Panc1 (cell line): ENCODE data around the gene ESF1. TPM values are rescaled to one million over a fixed set of nuclear protein-coding genes. Genes with fewer than 3 reads are reported as not detected.

Experiments
- ATAC-seq: fragments of 200-7000 bp; cut with Tn5 transposase; 2 replicates; pipeline ENCODE4 v1.9.1; 2020; ENCODE audit warnings: mild to moderate bottlenecking, moderate library complexity
- BruUV-seq: library from RNA; stranded (reverse); fragments of 400-500 nt; replicated peaks from 2 replicates; lab custom pipeline; 2021; lab: Mats Ljungman, UMichigan
- CTCF ChIA-PET: fragments of 300-600 bp; sonication (Branson Sonifier 250); formaldehyde crosslinking; loops from one replicate; lab custom pipeline; 2022; ENCODE audit warnings: antibody characterized with exemption; lab: Charles Lee
- POLR2A ChIA-PET: fragments of 300-600 bp; sonication (Branson Sonifier 250); formaldehyde crosslinking; loops from one replicate; lab custom pipeline; 2022; ENCODE audit warnings: antibody characterized with exemption; lab: Charles Lee
- DNase-seq: peaks from one replicate; pipeline ENCODE4 v3.0.0-alpha.2; 2010; ENCODE audit warnings: low read depth, low spot score
- H3K27ac ChIP-seq: 2 replicates; pipeline ENCODE4 v1.5.1; 2011; ENCODE audit warnings: mild to moderate bottlenecking, low read length, inconsistent platforms
- H3K27me3 ChIP-seq: fragments of 200-500 bp; sonication (Bioruptor generic); 2 replicates; pipeline ENCODE4 v1.6.0; 2014; ENCODE audit warnings: low read length, inconsistent platforms; ENCODE audit not compliant: control insufficient read depth, insufficient read depth
- H3K36me3 ChIP-seq: fragments of 200-500 bp; sonication (Bioruptor generic); 2 replicates; pipeline ENCODE4 v1.5.1; 2014; ENCODE audit warnings: inconsistent platforms, mild to moderate bottlenecking, low read length, moderate library complexity; ENCODE audit not compliant: control insufficient read depth, insufficient read depth
- H3K4me1 ChIP-seq: 2 replicates; pipeline ENCODE4 v1.5.1; 2011; ENCODE audit warnings: inconsistent platforms, mild to moderate bottlenecking, low read length, moderate library complexity; ENCODE audit not compliant: control insufficient read depth, insufficient read depth
- H3K4me3 ChIP-seq, 2 experiments: 2 replicates each; pipeline ENCODE4 v1.5.1; 2011 to 2012; ENCODE audit warnings: low read depth in 2 of 2, low read length in 2 of 2, mild to moderate bottlenecking in 2 of 2, inconsistent platforms in 1 of 2, moderate library complexity in 1 of 2
- H3K9me3 ChIP-seq: fragments of 200-500 bp; sonication (Bioruptor generic); 2 replicates; pipeline ENCODE4 v1.5.1; 2014; ENCODE audit warnings: low read depth, mild to moderate bottlenecking, inconsistent platforms, low read length, moderate library complexity; ENCODE audit not compliant: control insufficient read depth, insufficient read depth
- POLR2AphosphoS5 ChIP-seq: IDR thresholded peaks from 2 replicates; pipeline ENCODE4 v1.6.1; 2012; ENCODE audit warnings: mild to moderate bottlenecking, low read depth, low read length, moderate library complexity
- SIN3A ChIP-seq: IDR thresholded peaks from 2 replicates; pipeline ENCODE4 v1.6.1; 2012; ENCODE audit warnings: low read depth, mild to moderate bottlenecking, low read length, moderate library complexity, borderline replicate concordance; ENCODE audit not compliant: insufficient read depth
- TCF7L2 ChIP-seq: IDR thresholded peaks from 2 replicates; pipeline ENCODE4 v1.6.1; 2011; ENCODE audit warnings: mild to moderate bottlenecking, low read depth, low read length, inconsistent platforms
- in situ Hi-C: cut with HindIII; loops from 2 replicates; pipeline ENCODE4 v1.10.0; 2016; ENCODE audit warnings: low sequenced_read_pairs, low pct_unique_long_range_greater_than_20kb
- intact Hi-C: fragments of 100-400 bp; cut with micrococcal nuclease; formaldehyde crosslinking; loops from one replicate; pipeline ENCODE4 v1.10.0; 2022; ENCODE audit not compliant: unreplicated experiment
- total RNA-seq: library from RNA; stranded (reverse); gene quantifications from one replicate; pipeline ENCODE4 v1.2.1, GENCODE V29; 2021; ENCODE audit not compliant: unreplicated experiment
- TF ChIP-seq, protein P1 (sequence below): fragments of 450-650 bp; IDR thresholded peaks from 2 replicates; pipeline ENCODE4 v1.5.1; 2017; ENCODE audit warnings: mild to moderate bottlenecking
- TF ChIP-seq, protein P2 (sequence below), 2 experiments: IDR thresholded peaks; 2 replicates each; pipeline ENCODE4 v1.6.1; 2011 to 2012; ENCODE audit warnings: low read depth in 2 of 2, control low read depth in 1 of 2, low read length in 1 of 2, mild to moderate bottlenecking in 1 of 2, moderate library complexity in 1 of 2; ENCODE audit not compliant: insufficient read depth in 1 of 2

Gene ESF1
- total RNA-seq, 1 experiment from 2014 or later, result 26.4 TPM

- ATAC-seq, result no peak
- TF ChIP-seq POLR2AphosphoS5, result no peak
- TF ChIP-seq, protein P1, sequence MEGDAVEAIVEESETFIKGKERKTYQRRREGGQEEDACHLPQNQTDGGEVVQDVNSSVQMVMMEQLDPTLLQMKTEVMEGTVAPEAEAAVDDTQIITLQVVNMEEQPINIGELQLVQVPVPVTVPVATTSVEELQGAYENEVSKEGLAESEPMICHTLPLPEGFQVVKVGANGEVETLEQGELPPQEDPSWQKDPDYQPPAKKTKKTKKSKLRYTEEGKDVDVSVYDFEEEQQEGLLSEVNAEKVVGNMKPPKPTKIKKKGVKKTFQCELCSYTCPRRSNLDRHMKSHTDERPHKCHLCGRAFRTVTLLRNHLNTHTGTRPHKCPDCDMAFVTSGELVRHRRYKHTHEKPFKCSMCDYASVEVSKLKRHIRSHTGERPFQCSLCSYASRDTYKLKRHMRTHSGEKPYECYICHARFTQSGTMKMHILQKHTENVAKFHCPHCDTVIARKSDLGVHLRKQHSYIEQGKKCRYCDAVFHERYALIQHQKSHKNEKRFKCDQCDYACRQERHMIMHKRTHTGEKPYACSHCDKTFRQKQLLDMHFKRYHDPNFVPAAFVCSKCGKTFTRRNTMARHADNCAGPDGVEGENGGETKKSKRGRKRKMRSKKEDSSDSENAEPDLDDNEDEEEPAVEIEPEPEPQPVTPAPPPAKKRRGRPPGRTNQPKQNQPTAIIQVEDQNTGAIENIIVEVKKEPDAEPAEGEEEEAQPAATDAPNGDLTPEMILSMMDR, result no peak
- TF ChIP-seq TCF7L2, result no peak
- TF ChIP-seq, protein P2, sequence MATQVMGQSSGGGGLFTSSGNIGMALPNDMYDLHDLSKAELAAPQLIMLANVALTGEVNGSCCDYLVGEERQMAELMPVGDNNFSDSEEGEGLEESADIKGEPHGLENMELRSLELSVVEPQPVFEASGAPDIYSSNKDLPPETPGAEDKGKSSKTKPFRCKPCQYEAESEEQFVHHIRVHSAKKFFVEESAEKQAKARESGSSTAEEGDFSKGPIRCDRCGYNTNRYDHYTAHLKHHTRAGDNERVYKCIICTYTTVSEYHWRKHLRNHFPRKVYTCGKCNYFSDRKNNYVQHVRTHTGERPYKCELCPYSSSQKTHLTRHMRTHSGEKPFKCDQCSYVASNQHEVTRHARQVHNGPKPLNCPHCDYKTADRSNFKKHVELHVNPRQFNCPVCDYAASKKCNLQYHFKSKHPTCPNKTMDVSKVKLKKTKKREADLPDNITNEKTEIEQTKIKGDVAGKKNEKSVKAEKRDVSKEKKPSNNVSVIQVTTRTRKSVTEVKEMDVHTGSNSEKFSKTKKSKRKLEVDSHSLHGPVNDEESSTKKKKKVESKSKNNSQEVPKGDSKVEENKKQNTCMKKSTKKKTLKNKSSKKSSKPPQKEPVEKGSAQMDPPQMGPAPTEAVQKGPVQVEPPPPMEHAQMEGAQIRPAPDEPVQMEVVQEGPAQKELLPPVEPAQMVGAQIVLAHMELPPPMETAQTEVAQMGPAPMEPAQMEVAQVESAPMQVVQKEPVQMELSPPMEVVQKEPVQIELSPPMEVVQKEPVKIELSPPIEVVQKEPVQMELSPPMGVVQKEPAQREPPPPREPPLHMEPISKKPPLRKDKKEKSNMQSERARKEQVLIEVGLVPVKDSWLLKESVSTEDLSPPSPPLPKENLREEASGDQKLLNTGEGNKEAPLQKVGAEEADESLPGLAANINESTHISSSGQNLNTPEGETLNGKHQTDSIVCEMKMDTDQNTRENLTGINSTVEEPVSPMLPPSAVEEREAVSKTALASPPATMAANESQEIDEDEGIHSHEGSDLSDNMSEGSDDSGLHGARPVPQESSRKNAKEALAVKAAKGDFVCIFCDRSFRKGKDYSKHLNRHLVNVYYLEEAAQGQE (IDR thresholded peaks at IDR 0.05; ENCODE audit: insufficient read depth in 1 of 2, low read depth in 2 of 2, low read length in 1 of 2), result no peak
- TF ChIP-seq SIN3A, result no peak
- no peaks in the 10 kb centered on the region for H3K4me1 ChIP-seq
- peaks cover 43% of the 10 kb centered on the region for H3K36me3 ChIP-seq
- DNase-seq, result no peak
- POLR2A ChIA-PET, result no interaction called here
- no peak overlapping the region for H3K4me3 ChIP-seq
- H3K9me3 ChIP-seq, result no peaks in the 10 kb centered on the region
- in situ Hi-C loops, result no loop called here
- no peaks in the 10 kb centered on the region for H3K27me3 ChIP-seq
- intact Hi-C loops, result no loop called here
- no peak overlapping the region for H3K27ac ChIP-seq
- CTCF ChIA-PET, result interaction anchor here (0.7 kb wide), 1 partner anchor 8 kb away, joined by 3 read pairs; no protein-coding TSS in a partner anchor
- no TSS peak for BruUV-seq
Observed at GRCh38 chr20:13756551-13756950, 28.2 kb downstream of the ESF1 start.

GRCh38 chr20:13755809-13756208 lies 28.9 kb downstream of the ESF1 start:
- POLR2A ChIA-PET, result no interaction called here
- H3K36me3 ChIP-seq, result peaks cover 40% of the 10 kb centered on the region

More at GRCh38 chr20:13755809-13756208, 28.9 kb downstream of the ESF1 start:
- CTCF ChIA-PET, result no interaction called here
- Histone ChIP-seq H3K9me3 (no peaks in the 10 kb centered on the region), H3K4me3 (no peak overlapping the region), H3K4me1 (no peaks in the 10 kb centered on the region), H3K27me3 (no peaks in the 10 kb centered on the region), H3K27ac (no peak overlapping the region)
- in situ Hi-C loops (no loop called here), intact Hi-C loops (no loop called here)
- no peak for ATAC-seq
- no peak for DNase-seq
- no peak for TF ChIP-seq SIN3A
- TF ChIP-seq TCF7L2, result no peak
- TF ChIP-seq, protein P2 (IDR thresholded peaks at IDR 0.05; ENCODE audit: insufficient read depth in 1 of 2, low read depth in 2 of 2, low read length in 1 of 2), result no peak
- TF ChIP-seq, protein P1, result no peak
- no peak for TF ChIP-seq POLR2AphosphoS5
- BruUV-seq, result no TSS peak
